SK-N-MC (cell line): ENCODE data around the gene MAT2A.

Source experiments
- DNase-seq: peaks from one replicate; pipeline ENCODE4 v3.0.0-alpha.2; 2011; ENCODE audit warnings: low read depth, low spot score
- H3K27ac ChIP-seq: fragments of 200-600 bp; sonication (generic); 2 replicates; pipeline ENCODE4 v1.5.1; 2016; ENCODE audit warnings: mixed run types
- H3K36me3 ChIP-seq: fragments of 200-600 bp; sonication (generic); 2 replicates; pipeline ENCODE4 v1.6.1; 2017; ENCODE audit warnings: antibody characterized with exemption, low read length, mixed read lengths; ENCODE audit not compliant: insufficient read depth
- H3K4me3 ChIP-seq: fragments of 200-600 bp; sonication (generic); 2 replicates; pipeline ENCODE4 v1.5.1; 2016
- H3K9ac ChIP-seq: fragments of 200-600 bp; sonication (generic); 2 replicates; pipeline ENCODE4 v1.8.0; 2017; ENCODE audit warnings: mixed run types, mixed read lengths; ENCODE audit not compliant: insufficient read length
- H3K9me3 ChIP-seq: fragments of 200-600 bp; sonication (generic); 2 replicates; pipeline ENCODE4 v1.6.1; 2017; ENCODE audit warnings: low read depth, mild to moderate bottlenecking, antibody characterized with exemption, low read length, moderate library complexity, mixed read lengths
- EZH2 ChIP-seq: fragments of 200-600 bp; sonication (generic); IDR thresholded peaks from one replicate; pipeline ENCODE4 v1.6.1; 2017; ENCODE audit warnings: antibody characterized with exemption
- FOXP2 ChIP-seq: optimal IDR thresholded peaks from 2 replicates; pipeline ENCODE3; 2011; ENCODE audit warnings: mild to moderate bottlenecking, moderate library complexity; ENCODE audit not compliant: insufficient read depth; ENCODE audit errors: extremely low read length, control extremely low read depth
- POLR2AphosphoS5 ChIP-seq: IDR thresholded peaks from 2 replicates; pipeline ENCODE4 v1.6.1; 2012; ENCODE audit warnings: mild to moderate bottlenecking, low read depth, low read length, borderline replicate concordance

Gene MAT2A

GRCh38 chr2:85577386-85578242, 38.6 kb downstream of the MAT2A start, which contains the start of gene VAMP8:
TSS of gene VAMP8 (plus strand) at chr2:85577586. CDS start at chr2:85577647, 61 bp downstream.
- Histone ChIP-seq H3K27ac (no peak within 1 kb of the TSS), H3K4me3 (no peak within 1 kb of the TSS), H3K9me3 (no peaks in the 10 kb centered on the region), H3K9ac (no peak within 1 kb of the TSS), H3K36me3 (no peaks in the 10 kb centered on the region)
- TF ChIP-seq FOXP2 (no peak), POLR2AphosphoS5 (no peak), EZH2 (no peak)
- no peak for DNase-seq

GRCh38 chr2:85578243-85579180, 39.5 kb downstream of the MAT2A start:
- no peak overlapping the region for H3K9ac ChIP-seq
- H3K9me3 ChIP-seq, result no peaks in the 10 kb centered on the region
- H3K36me3 ChIP-seq, result no peaks in the 10 kb centered on the region
- no peak for DNase-seq
- TF ChIP-seq EZH2 (no peak), FOXP2 (no peak), POLR2AphosphoS5 (no peak)
- no peak overlapping the region for H3K4me3 ChIP-seq
- no peak overlapping the region for H3K27ac ChIP-seq

GRCh38 chr2:85579266-85579935, 40.4 kb downstream of the MAT2A start:
- Histone ChIP-seq H3K36me3 (no peaks in the 10 kb centered on the region), H3K9me3 (no peaks in the 10 kb centered on the region), H3K27ac (no peak overlapping the region), H3K9ac (no peak overlapping the region), H3K4me3 (no peak overlapping the region)
- no peak for DNase-seq
- TF ChIP-seq FOXP2 (no peak), EZH2 (no peak), POLR2AphosphoS5 (no peak)

- H3K4me3 ChIP-seq, result no peak overlapping the region
- TF ChIP-seq POLR2AphosphoS5 (no peak), EZH2 (no peak), FOXP2 (no peak)
- no peak overlapping the region for H3K9ac ChIP-seq
- no peaks in the 10 kb centered on the region for H3K36me3 ChIP-seq
- no peak overlapping the region for H3K27ac ChIP-seq
- DNase-seq, result no peak
- H3K9me3 ChIP-seq, result no peaks in the 10 kb centered on the region
These were observed 41.2 kb downstream of the MAT2A start for GRCh38 chr2:85580206-85580605.

- DNase-seq, result no peak
- Histone ChIP-seq H3K9ac (no peak overlapping the region), H3K9me3 (no peaks in the 10 kb centered on the region), H3K36me3 (no peaks in the 10 kb centered on the region), H3K4me3 (no peak overlapping the region), H3K27ac (no peak overlapping the region)
- TF ChIP-seq FOXP2 (no peak), POLR2AphosphoS5 (no peak), EZH2 (no peak)
These were observed 43.5 kb downstream of the MAT2A start for GRCh38 chr2:85582492-85582891.

GRCh38 chr2:85583667-85584353, 44.8 kb downstream of the MAT2A start:
- Histone ChIP-seq H3K36me3 (no peaks in the 10 kb centered on the region), H3K4me3 (no peak overlapping the region), H3K9me3 (no peaks in the 10 kb centered on the region), H3K27ac (no peak overlapping the region), H3K9ac (no peak overlapping the region)
- TF ChIP-seq FOXP2 (no peak), POLR2AphosphoS5 (no peak), EZH2 (no peak)
- no peak for DNase-seq

- no peak for TF ChIP-seq FOXP2
- DNase-seq, result no peak
- Histone ChIP-seq H3K36me3 (no peaks in the 10 kb centered on the region), H3K27ac (no peak within 1 kb of the TSS), H3K9me3 (no peaks in the 10 kb centered on the region), H3K4me3 (no peak within 1 kb of the TSS), H3K9ac (no peak within 1 kb of the TSS)
These were observed 45.4 kb downstream of the MAT2A start, which contains the start of gene VAMP5 for GRCh38 chr2:85584354-85584856. TSS of gene VAMP5 (plus strand) at chr2:85584431. CDS start at chr2:85584491, 60 bp downstream.
